D721Med (cell line): ENCODE results near the gene JPH2.

ENCODE experiments used
- DNase-seq: peaks from one replicate; pipeline ENCODE4 v3.0.0; 2011; ENCODE audit warnings: low spot score; ENCODE audit not compliant: insufficient read length
- FAIRE-seq: peaks from 2 replicates; lab custom pipeline; 2011; peaks lifted over from hg19 to GRCh38; lab: Jason Lieb, UNC
- TF ChIP-seq, protein P1 (sequence below): IDR thresholded peaks from 2 replicates; pipeline ENCODE4 v1.5.1; 2012; ENCODE audit warnings: mild to moderate bottlenecking, control low read depth; ENCODE audit not compliant: insufficient read depth; ENCODE audit errors: missing control alignments

JPH2 gene

DNA sequence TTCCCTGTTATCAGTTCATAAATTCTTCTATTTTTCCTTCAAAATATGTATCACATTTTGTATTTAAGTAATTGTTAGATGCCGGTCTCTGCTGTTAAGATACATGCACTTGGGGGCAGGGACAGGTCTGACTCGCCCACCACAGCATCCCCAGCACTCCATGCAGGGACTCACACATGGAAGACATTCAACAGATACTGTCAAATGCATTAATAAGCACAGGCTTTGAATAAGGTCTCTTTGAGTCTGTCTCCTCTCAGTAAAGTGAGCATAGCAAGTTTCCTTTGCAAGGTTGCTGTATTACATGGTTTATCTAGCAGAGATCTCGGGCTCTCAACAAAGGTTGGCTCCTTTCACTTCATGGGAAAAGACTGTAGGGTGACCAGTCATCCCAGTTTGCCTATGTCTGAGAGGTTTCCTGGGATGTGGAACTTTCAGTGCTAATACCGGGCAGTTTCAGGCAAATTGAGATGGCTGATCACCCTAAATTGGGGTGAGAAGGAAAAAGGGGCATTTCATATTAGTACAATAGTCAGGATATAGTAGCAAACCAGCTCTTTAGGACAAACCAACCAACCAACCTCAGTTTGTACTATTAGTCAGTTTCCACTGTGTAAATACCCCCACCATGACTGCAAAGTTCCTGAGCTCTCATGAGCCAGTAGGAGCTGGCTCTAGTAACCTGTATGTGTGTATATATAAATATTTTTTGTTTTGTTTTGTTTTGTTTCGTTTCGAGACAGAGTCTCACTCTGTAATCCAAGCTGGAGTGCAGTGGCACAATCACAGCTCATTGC lies 15.0 kb downstream of the JPH2 start:
- FAIRE-seq = no peak
- no peak for DNase-seq
- TF ChIP-seq, protein P1, sequence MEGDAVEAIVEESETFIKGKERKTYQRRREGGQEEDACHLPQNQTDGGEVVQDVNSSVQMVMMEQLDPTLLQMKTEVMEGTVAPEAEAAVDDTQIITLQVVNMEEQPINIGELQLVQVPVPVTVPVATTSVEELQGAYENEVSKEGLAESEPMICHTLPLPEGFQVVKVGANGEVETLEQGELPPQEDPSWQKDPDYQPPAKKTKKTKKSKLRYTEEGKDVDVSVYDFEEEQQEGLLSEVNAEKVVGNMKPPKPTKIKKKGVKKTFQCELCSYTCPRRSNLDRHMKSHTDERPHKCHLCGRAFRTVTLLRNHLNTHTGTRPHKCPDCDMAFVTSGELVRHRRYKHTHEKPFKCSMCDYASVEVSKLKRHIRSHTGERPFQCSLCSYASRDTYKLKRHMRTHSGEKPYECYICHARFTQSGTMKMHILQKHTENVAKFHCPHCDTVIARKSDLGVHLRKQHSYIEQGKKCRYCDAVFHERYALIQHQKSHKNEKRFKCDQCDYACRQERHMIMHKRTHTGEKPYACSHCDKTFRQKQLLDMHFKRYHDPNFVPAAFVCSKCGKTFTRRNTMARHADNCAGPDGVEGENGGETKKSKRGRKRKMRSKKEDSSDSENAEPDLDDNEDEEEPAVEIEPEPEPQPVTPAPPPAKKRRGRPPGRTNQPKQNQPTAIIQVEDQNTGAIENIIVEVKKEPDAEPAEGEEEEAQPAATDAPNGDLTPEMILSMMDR = no peak

- FAIRE-seq = no peak
- no peak for DNase-seq
- TF ChIP-seq, protein P1 = no peak
Measured at GRCh38 chr20:44170816-44171410, 16.1 kb downstream of the JPH2 start.

DNA sequence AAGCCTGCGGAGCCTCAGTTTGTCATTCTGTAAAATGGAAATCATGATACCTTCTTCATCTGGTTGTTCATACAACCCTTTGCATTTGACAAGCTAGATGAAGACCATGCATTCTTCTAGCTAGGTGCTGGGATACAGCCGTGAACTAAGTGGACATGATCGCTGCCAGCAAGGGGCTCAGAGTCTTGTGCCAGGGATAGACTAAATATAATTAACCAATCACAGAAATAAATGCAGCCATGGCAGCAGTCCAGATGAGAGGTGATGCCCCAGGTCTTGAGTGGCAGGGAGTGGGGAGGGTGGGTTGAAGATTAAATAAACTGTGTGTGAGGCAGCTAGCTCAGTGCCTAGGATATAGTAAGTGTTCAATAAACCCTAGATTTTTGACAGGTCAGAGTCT lies 19.3 kb downstream of the JPH2 start:
- no peak for DNase-seq
- TF ChIP-seq, protein P1 = no peak
- no peak for FAIRE-seq

- TF ChIP-seq, protein P1 = no peak
- DNase-seq (no peak), FAIRE-seq (no peak)
Measured at GRCh38 chr20:44166477-44166876, 20.5 kb downstream of the JPH2 start.

GRCh38 chr20:44166008-44166407 lies 21.0 kb downstream of the JPH2 start:
- DNase-seq (no peak), FAIRE-seq (no peak)
- TF ChIP-seq, protein P1 = no peak

GRCh38 chr20:44160133-44160532 lies 26.9 kb downstream of the JPH2 start:
- TF ChIP-seq, protein P1 = no peak
- no peak for FAIRE-seq

DNA sequence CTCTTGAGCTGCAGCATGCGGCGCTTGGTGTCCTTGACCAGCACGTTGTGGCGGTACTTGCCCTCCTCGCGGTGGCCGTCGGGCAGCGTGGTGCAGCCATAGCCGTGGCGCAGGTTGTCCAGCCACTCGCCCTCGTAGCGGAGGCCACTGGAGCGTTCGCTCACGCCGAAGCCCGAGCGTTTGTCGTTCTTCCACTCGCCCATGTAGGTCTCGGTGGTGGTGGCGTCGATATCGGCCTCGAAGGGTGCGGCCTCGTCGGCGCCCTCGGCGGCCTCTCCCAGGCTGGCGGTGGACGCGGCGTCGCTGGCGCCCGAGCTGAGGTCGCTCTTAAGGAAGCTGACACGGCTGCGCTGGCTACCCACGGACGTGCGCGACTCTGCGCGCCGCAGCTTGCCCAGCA lies 27.3 kb downstream of the JPH2 start:
- FAIRE-seq (no peak), DNase-seq (no peak)
- TF ChIP-seq, protein P1 = no peak

More at GRCh38 chr20:44160133-44160532, 26.9 kb downstream of the JPH2 start:
- no peak for DNase-seq
